ENCODE results near the gene PCDHB15.

PCDHB15 gene

DNA sequence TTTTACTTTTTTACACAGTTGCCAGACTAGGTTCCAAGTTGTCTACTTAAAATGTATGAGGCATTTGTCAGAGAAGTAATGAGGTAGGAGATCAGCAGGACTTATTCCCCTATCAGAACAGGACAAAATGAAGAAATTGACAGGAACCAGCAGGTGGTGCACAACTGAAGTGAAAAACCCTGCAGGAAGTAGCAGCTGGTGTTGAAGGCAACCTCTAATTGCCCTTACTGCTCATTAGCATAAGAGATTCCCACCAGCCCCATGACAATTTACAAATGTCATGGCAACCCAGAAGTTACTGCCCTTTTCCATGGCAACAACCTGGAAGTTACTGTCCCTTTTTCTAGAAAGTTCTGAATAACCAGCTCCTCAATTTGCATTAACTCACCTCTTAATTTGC is 5.4 kb downstream of the PCDHB15 start:
- DNase-seq (ENCODE audit: low read depth) = no peak
- TF ChIP-seq, protein P1, sequence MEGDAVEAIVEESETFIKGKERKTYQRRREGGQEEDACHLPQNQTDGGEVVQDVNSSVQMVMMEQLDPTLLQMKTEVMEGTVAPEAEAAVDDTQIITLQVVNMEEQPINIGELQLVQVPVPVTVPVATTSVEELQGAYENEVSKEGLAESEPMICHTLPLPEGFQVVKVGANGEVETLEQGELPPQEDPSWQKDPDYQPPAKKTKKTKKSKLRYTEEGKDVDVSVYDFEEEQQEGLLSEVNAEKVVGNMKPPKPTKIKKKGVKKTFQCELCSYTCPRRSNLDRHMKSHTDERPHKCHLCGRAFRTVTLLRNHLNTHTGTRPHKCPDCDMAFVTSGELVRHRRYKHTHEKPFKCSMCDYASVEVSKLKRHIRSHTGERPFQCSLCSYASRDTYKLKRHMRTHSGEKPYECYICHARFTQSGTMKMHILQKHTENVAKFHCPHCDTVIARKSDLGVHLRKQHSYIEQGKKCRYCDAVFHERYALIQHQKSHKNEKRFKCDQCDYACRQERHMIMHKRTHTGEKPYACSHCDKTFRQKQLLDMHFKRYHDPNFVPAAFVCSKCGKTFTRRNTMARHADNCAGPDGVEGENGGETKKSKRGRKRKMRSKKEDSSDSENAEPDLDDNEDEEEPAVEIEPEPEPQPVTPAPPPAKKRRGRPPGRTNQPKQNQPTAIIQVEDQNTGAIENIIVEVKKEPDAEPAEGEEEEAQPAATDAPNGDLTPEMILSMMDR (conservative IDR thresholded peaks at IDR 0.05; ENCODE audit: low read depth, low read length) = no peak
- H3K4me3 ChIP-seq (ENCODE audit: low read depth, low read length) = no peak overlapping the region

DNA sequence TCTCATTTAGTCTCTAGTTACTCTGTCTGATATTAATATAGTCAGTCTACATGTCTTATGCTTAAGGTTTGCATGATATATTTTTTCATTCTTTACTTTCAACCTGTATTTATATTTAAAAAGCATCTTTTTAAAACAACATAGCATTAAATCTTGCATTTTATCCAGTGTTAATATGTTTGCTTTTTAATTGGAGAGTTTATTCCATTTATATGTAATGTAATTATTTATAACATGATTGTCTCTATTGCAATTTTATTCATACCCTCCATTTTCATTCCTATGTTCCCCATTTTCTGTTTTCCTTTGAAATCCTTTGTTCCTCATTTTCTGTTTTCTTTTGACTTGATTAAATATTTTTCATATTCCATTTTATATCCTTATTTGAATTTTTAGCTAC is 13.3 kb downstream of the PCDHB15 start:
- no peak overlapping the region for H3K4me3 ChIP-seq (ENCODE audit: low read depth, low read length)
- no peak for DNase-seq (ENCODE audit: low read depth)
- TF ChIP-seq, protein P1 (conservative IDR thresholded peaks at IDR 0.05; ENCODE audit: low read depth, low read length) = no peak

DNA sequence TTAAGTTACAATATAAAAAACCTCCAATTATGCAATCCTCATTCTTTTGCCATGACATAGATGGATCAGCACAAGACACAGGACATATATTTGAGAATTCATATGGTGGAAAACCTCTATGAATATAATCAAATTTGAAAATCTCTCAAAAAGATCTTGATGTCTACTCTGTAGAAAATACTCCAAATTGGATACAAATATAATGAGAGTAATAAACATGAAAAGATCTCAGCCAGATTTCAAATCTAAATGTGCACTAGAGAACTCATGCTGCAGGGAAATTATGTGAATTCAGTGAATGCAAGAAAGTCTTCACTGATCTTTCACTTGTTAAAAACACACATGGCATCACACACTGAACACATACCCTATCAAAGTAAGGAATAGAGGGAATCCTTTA is 13.8 kb downstream of the PCDHB15 start:
- DNase-seq (ENCODE audit: low read depth) = no peak
- TF ChIP-seq, protein P1 (conservative IDR thresholded peaks at IDR 0.05; ENCODE audit: low read depth, low read length) = no peak

DNA sequence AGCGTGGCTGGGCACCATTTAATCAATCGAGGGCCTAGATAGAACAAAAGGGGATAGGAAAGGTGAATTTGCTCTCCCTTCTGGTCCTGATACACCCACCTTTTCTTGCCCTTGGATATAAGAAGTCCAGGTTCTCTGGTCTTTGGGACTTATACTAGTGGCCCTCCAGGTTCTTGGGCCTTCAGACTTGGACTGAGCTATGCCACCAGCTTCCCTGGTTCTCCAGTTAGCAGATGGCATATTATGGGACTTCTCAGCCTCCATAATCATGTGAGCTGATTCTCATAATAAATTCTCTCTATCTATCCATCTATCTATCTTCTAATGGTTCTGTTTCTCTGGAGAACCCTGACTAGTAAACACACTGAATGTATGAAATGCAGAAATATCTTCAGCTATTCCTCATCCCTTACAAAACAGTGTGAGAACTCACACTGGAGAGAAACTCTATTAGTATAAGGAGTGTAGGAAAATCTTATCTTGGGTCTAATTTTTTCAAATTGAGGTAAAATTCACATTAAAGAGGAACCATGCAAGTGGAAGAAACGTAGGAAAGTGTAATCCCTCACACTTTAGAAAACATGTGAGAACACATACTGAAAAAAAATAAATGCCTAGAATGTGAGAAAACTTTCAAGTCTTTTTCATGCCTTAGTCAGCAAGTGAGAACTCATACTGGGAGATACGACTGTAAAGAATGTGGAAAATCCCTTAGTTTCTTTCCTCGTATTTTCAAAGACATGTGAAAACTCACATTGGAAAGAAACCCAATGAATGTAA is 15.5 kb downstream of the PCDHB15 start:
- H3K4me3 ChIP-seq (ENCODE audit: low read depth, low read length) = no peak overlapping the region
- TF ChIP-seq, protein P1 (conservative IDR thresholded peaks at IDR 0.05; ENCODE audit: low read depth, low read length) = no peak
- peak; percentile 11 for DNase-seq (ENCODE audit: low read depth)

More for the DNA sequence above, 13.8 kb downstream of the PCDHB15 start:
- no peak overlapping the region for H3K4me3 ChIP-seq (ENCODE audit: low read depth, low read length)

DNA sequence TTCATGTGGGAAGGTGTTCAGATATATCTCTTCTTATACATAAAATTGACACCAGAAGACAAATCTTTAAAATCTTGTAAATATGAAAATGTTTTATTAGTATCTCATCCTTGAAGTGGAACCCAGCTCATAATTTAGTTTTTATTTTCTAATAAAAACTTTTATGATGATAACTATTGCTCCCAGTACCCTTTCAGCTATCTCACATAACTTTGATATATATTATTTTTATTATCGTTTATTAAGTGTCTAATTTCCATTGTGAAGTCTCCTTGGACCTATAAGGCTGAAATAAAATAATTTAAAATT is 16.0 kb downstream of the PCDHB15 start:
- H3K4me3 ChIP-seq (ENCODE audit: low read depth, low read length) = no peak overlapping the region
- no peak for DNase-seq (ENCODE audit: low read depth)
- TF ChIP-seq, protein P1 (conservative IDR thresholded peaks at IDR 0.05; ENCODE audit: low read depth, low read length) = no peak

DNA sequence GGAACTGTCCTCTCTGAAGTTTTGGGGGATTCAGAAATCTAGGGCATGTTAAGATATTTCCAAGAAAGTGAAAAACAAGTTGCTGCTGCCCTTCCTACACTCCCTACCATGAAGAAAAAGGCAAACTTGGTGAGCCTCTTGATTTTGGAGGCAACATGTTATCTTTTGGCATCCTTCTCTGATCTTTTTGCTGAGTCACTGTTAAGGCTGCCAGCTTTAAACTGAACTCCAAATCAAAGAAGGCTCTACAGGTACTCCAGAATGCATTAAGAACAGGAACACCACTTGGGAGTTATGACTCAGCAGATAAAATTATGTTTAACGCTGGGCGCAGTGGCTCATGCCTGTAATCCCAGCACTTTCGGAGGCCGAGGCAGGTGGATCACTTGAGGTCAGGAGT is 24.0 kb downstream of the PCDHB15 start:
- TF ChIP-seq, protein P1 (conservative IDR thresholded peaks at IDR 0.05; ENCODE audit: low read depth, low read length) = no peak
- no peak for DNase-seq (ENCODE audit: low read depth)
- H3K4me3 ChIP-seq (ENCODE audit: low read depth, low read length) = no peak overlapping the region

DNA sequence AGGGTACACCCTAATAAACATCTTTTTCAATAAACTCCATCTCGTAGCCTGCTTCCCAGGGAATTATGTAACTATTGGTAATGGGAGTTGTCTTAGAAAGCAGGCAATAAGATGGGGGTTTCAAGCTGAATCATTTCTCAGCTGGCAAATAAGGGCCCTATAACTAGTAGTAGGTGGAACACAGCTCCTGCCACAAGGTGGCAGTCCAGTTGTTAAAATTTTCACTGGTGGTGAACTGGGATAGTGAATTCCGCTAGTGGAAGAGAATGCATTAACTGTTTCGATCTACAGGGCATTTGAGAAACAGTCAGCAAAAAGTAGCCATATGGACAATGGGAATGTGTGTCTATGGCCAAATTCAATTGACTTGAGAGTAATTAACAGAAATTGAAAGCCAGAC is 27.7 kb downstream of the PCDHB15 start:
- TF ChIP-seq, protein P1 (conservative IDR thresholded peaks at IDR 0.05; ENCODE audit: low read depth, low read length) = no peak
- no peak for DNase-seq (ENCODE audit: low read depth)

More for the DNA sequence above, 27.7 kb downstream of the PCDHB15 start:
- H3K4me3 ChIP-seq (ENCODE audit: low read depth, low read length) = no peak overlapping the region
